IMR-90 (cell line): ENCODE data around the gene TBC1D22A. TPM values are rescaled to one million over a fixed set of nuclear protein-coding genes. Genes with fewer than 3 reads are reported as not detected.

Experiments used
- ATAC-seq: fragments of 200-7000 bp; cut with Tn5 transposase; 2 replicates; pipeline ENCODE4 v1.9.1; 2020; ENCODE audit warnings: low read depth, mild to moderate bottlenecking, moderate library complexity
- BruUV-seq: library from RNA; stranded (reverse); fragments of 400-500 nt; replicated peaks from 2 replicates; lab custom pipeline; 2021; lab: Mats Ljungman, UMichigan
- CTCF ChIA-PET: fragments of 300-600 bp; formaldehyde crosslinking; extraction: SDS; loops from one replicate; lab custom pipeline; 2021; ENCODE audit warnings: antibody characterized with exemption; lab: Yijun Ruan, JAX
- POLR2A ChIA-PET: fragments of 300-600 bp; sonication (Branson Sonifier 250); formaldehyde crosslinking; loops from one replicate; lab custom pipeline; 2022; ENCODE audit warnings: antibody characterized with exemption; ENCODE audit not compliant: unreplicated experiment; lab: Charles Lee
- DNase-seq: peaks from one replicate; pipeline ENCODE4 v3.0.0; 2013
- H2AFZ ChIP-seq: replicated peaks from 2 replicates; pipeline ENCODE3; 2013; ENCODE audit warnings: low read length, mild to moderate bottlenecking; ENCODE audit not compliant: poor library complexity
- H2AK5ac ChIP-seq: 2 replicates; pipeline ENCODE4 v1.6.1; 2013; ENCODE audit warnings: low read depth, low read length, inconsistent platforms
- H2AK9ac ChIP-seq: replicated peaks from 2 replicates; pipeline ENCODE3; 2013; ENCODE audit warnings: mild to moderate bottlenecking, low read depth, low read length, moderate library complexity; ENCODE audit not compliant: poor library complexity
- H2BK120ac ChIP-seq: 2 replicates; pipeline ENCODE4 v1.6.1; 2013; ENCODE audit warnings: low read depth, low read length, inconsistent platforms
- H2BK15ac ChIP-seq: 3 replicates; pipeline ENCODE4 v1.6.1; 2013; ENCODE audit warnings: low read depth, low read length, inconsistent platforms
- H2BK20ac ChIP-seq: 2 replicates; pipeline ENCODE4 v1.6.1; 2013; ENCODE audit warnings: low read depth, mild to moderate bottlenecking, inconsistent platforms, low read length, moderate library complexity
- H2BK5ac ChIP-seq: 2 replicates; pipeline ENCODE4 v1.6.1; 2013; ENCODE audit warnings: mild to moderate bottlenecking, low read depth, low read length, inconsistent platforms; ENCODE audit not compliant: poor library complexity, severe bottlenecking
- H3K14ac ChIP-seq: replicated peaks from 2 replicates; pipeline ENCODE4 v1.6.1; 2013; ENCODE audit warnings: low read depth, low read length, inconsistent platforms
- H3K18ac ChIP-seq: 2 replicates; pipeline ENCODE4 v1.6.1; 2013; ENCODE audit warnings: low read depth, low read length, control low read depth
- H3K23ac ChIP-seq: 2 replicates; pipeline ENCODE4 v1.6.1; 2013; ENCODE audit warnings: low read depth, low read length, inconsistent platforms
- H3K27ac ChIP-seq: 2 replicates; pipeline ENCODE4 v1.5.1; 2013; ENCODE audit warnings: mild to moderate bottlenecking, control low read depth, low read length; ENCODE audit not compliant: insufficient read depth
- H3K27me3 ChIP-seq: 2 replicates; pipeline ENCODE4 v1.6.1; 2013; ENCODE audit warnings: low read length; ENCODE audit not compliant: control insufficient read depth, insufficient read depth
- H3K36me3 ChIP-seq: 2 replicates; pipeline ENCODE4 v1.6.1; 2013; ENCODE audit warnings: low read length, mixed read lengths; ENCODE audit not compliant: control insufficient read depth, insufficient read depth
- H3K4ac ChIP-seq: 2 replicates; pipeline ENCODE4 v1.6.1; 2013; ENCODE audit warnings: low read depth, low read length, inconsistent platforms
- H3K4me1 ChIP-seq: 2 replicates; pipeline ENCODE4 v1.6.1; 2013; ENCODE audit warnings: low read length, mixed read lengths; ENCODE audit not compliant: control insufficient read depth, insufficient read depth
- H3K4me2 ChIP-seq: 2 replicates; pipeline ENCODE4 v1.6.1; 2013; ENCODE audit warnings: low read depth, mild to moderate bottlenecking, control low read depth, low read length, moderate library complexity
- H3K4me3 ChIP-seq: 2 replicates; pipeline ENCODE4 v1.5.1; 2013; ENCODE audit warnings: low read depth, mild to moderate bottlenecking, control low read depth, low read length, moderate library complexity; ENCODE audit not compliant: insufficient read depth
- H3K56ac ChIP-seq: 2 replicates; pipeline ENCODE4 v1.6.1; 2013; ENCODE audit warnings: low read length, inconsistent platforms; ENCODE audit not compliant: insufficient read depth; ENCODE audit errors: extremely low read depth
- H3K79me1 ChIP-seq, 2 experiments: 2 replicates each; pipeline ENCODE4 v1.6.1; 2013; ENCODE audit warnings: low read length in 2 of 2, inconsistent platforms in 1 of 2, low read depth in 1 of 2
- H3K9ac ChIP-seq: 2 replicates; pipeline ENCODE4 v1.6.1; 2013; ENCODE audit warnings: low read depth, low read length, control low read depth
- H3K9me1 ChIP-seq: 2 replicates; pipeline ENCODE4 v1.6.1; 2013; ENCODE audit warnings: low read length, inconsistent platforms; ENCODE audit not compliant: insufficient read depth
- H3K9me3 ChIP-seq: 2 replicates; pipeline ENCODE4 v1.6.1; 2013; ENCODE audit warnings: low read length; ENCODE audit not compliant: control insufficient read depth, insufficient read depth
- H4K20me1 ChIP-seq: 2 replicates; pipeline ENCODE4 v1.6.1; 2013; ENCODE audit warnings: low read length, inconsistent platforms; ENCODE audit not compliant: insufficient read depth
- H4K5ac ChIP-seq: 2 replicates; pipeline ENCODE4 v1.6.1; 2013; ENCODE audit warnings: mild to moderate bottlenecking, low read depth, low read length, control low read depth
- H4K8ac ChIP-seq, 2 experiments: 2 replicates each; pipeline ENCODE4 v1.6.1; 2013; ENCODE audit warnings: low read depth in 2 of 2, low read length in 2 of 2, control low read depth in 1 of 2, inconsistent platforms in 1 of 2
- H4K91ac ChIP-seq: 2 replicates; pipeline ENCODE4 v1.6.1; 2013; ENCODE audit warnings: low read depth, low read length, inconsistent platforms; ENCODE audit not compliant: insufficient read depth
- BHLHE40 ChIP-seq: fragments of 150-350 bp; IDR thresholded peaks from 2 replicates; pipeline ENCODE4 v1.6.1; 2016; ENCODE audit warnings: mild to moderate bottlenecking, low read depth, low read length
- CEBPB ChIP-seq: IDR thresholded peaks from 2 replicates; pipeline ENCODE4 v1.6.1; 2012; ENCODE audit warnings: low read depth, low read length, improper control_type of control experiment
- CHD1 ChIP-seq: IDR thresholded peaks from 2 replicates; pipeline ENCODE4 v1.6.1; 2012; ENCODE audit warnings: low read depth, low read length, improper control_type of control experiment
- FOS ChIP-seq: fragments of 150-350 bp; IDR thresholded peaks from 2 replicates; pipeline ENCODE4 v1.6.1; 2016; ENCODE audit warnings: low read depth, low read length
- MAFK ChIP-seq: IDR thresholded peaks from 2 replicates; pipeline ENCODE4 v1.6.1; 2012; ENCODE audit warnings: low read depth, low read length, improper control_type of control experiment
- MAZ ChIP-seq: IDR thresholded peaks from 2 replicates; pipeline ENCODE4 v1.6.1; 2012; ENCODE audit warnings: low read depth, mild to moderate bottlenecking, low read length, improper control_type of control experiment, moderate library complexity, borderline replicate concordance
- MXI1 ChIP-seq: IDR thresholded peaks from 2 replicates; pipeline ENCODE4 v1.6.1; 2012; ENCODE audit warnings: low read depth, mild to moderate bottlenecking, low read length, moderate library complexity, borderline replicate concordance
- NFE2L2 ChIP-seq: fragments of 150-350 bp; IDR thresholded peaks from 2 replicates; pipeline ENCODE4 v1.6.1; 2016; ENCODE audit warnings: low read depth, mild to moderate bottlenecking, low read length
- POLR2A ChIP-seq: IDR thresholded peaks from 2 replicates; pipeline ENCODE4 v1.6.1; 2012; ENCODE audit warnings: mild to moderate bottlenecking, low read depth, low read length
- RAD21 ChIP-seq: IDR thresholded peaks from 2 replicates; pipeline ENCODE4 v1.6.1; 2012; ENCODE audit warnings: low read length, improper control_type of control experiment
- RCOR1 ChIP-seq: IDR thresholded peaks from 2 replicates; pipeline ENCODE4 v1.6.1; 2012; ENCODE audit warnings: mild to moderate bottlenecking, low read length, improper control_type of control experiment; ENCODE audit not compliant: insufficient replicate concordance
- RFX5 ChIP-seq: IDR thresholded peaks from 2 replicates; pipeline ENCODE4 v1.8.0; 2012; ENCODE audit warnings: low read depth, mild to moderate bottlenecking, low read length, moderate library complexity
- SMC3 ChIP-seq: fragments of 150-350 bp; IDR thresholded peaks from 2 replicates; pipeline ENCODE4 v1.6.1; 2016; ENCODE audit warnings: low read depth, mild to moderate bottlenecking, antibody characterized with exemption, low read length, moderate library complexity
- WGBS, 2 experiments: methylation state at CpG; one replicate each; pipeline versions ENCODE4 v1.1.5 to v1.1.7; 2013; ENCODE audit warnings: missing lambda C conversion rate in 2 of 2; ENCODE audit not compliant: insufficient read length in 1 of 2; ENCODE audit errors: extremely low coverage in 2 of 2; 5-methylcytosine and 5-hydroxymethylcytosine counted together
- dilution Hi-C: fragments of 300-500 bp; cut with HindIII; formaldehyde crosslinking; loops from one replicate; pipeline ENCODE4 v1.14.3; 2018; ENCODE audit warnings: low sequenced_read_pairs; ENCODE audit not compliant: unreplicated experiment
- in situ Hi-C: fragments of 300-500 bp; cut with MboI; formaldehyde crosslinking; loops from 3 replicates; pipeline ENCODE4 v1.14.3; 2019; ENCODE audit warnings: low sequenced_read_pairs, inconsistent platforms, mixed read lengths
- intact Hi-C: fragments of 100-400 bp; cut with micrococcal nuclease; formaldehyde crosslinking; loops from 2 replicates; pipeline ENCODE4 v1.10.0; 2022
- polyA plus RNA-seq, 3 experiments: library from polyadenylated mRNA; depleted of rRNA; stranded (reverse); fragments of >200 nt; gene quantifications; 2 replicates each; pipeline ENCODE4 v1.2.3, GENCODE V29; 2012; ENCODE audit warnings: low replicate concordance in 1 of 3
- total RNA-seq: library from RNA; depleted of rRNA; stranded (reverse); fragments of >200 nt; gene quantifications from 2 replicates; pipeline ENCODE4 v1.2.3, GENCODE V29; 2012
- TF ChIP-seq, protein P1 (sequence below): conservative IDR thresholded peaks from 2 replicates; pipeline ENCODE4 v1.5.1; 2012; ENCODE audit warnings: mild to moderate bottlenecking, low read depth, low read length, improper control_type of control experiment
- TF ChIP-seq, protein P2 (sequence below): fragments of 150-350 bp; IDR thresholded peaks from 2 replicates; pipeline ENCODE4 v1.6.1; 2016; ENCODE audit warnings: low read depth, mild to moderate bottlenecking, low read length, moderate library complexity, borderline replicate concordance
- TF ChIP-seq, protein P3 (sequence below): fragments of 150-350 bp; IDR thresholded peaks from 2 replicates; pipeline ENCODE4 v1.6.1; 2017; ENCODE audit warnings: mild to moderate bottlenecking, antibody characterized with exemption, low read length, low read depth

The TBC1D22A gene
- total and polyA plus RNA-seq, 2 of the 4 experiments (the other 2 are of a cell fraction), result 9.0 to 16.7 TPM

DNA sequence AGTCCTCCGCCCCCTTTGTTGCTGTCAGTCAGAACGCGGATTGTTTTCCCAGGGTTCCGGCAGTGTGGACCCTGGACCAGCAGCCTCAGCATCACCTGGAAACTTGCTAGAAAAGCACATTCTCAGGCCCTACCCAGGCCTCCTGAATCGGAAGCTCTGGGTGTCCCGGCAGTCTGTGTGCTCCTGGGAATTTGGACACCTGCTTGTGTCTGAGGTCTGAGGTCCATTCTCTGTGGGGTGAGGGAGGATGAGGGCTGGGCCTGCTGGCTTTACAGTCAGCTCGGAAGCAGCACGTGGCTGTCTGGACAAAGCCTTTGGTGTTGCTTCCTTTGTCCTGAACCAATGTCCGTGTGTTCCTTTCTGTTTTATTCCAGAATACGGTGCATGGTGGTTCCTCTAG, 299.7 kb downstream of the TBC1D22A start:
- no peak overlapping the region for H3K14ac ChIP-seq
- ATAC-seq, result no peak

More for the DNA sequence above, 299.7 kb downstream of the TBC1D22A start:
- Histone ChIP-seq H3K27ac (no peak overlapping the region), H3K36me3 (peaks cover 10% of the 10 kb centered on the region), H3K18ac (no peak overlapping the region), H3K4me3 (no peak overlapping the region), H4K20me1 (no peaks in the 10 kb centered on the region; the same call in 1 of the 2 replicates), H3K27me3 (no peaks in the 10 kb centered on the region), H2BK5ac (no peak overlapping the region), H2BK120ac (no peak overlapping the region), H2AFZ (no peak overlapping the region), H2AK9ac (no peak overlapping the region), H2BK15ac (no peak overlapping the region), H3K23ac (no peak overlapping the region), H4K91ac (no peak overlapping the region), H3K9me1 (peaks cover 8% of the 10 kb centered on the region; the same call in 1 of the 2 replicates), H3K4me2 (no peak overlapping the region), H3K9me3 (no peaks in the 10 kb centered on the region), H3K9ac (no peak overlapping the region), H3K4me1 (no peaks in the 10 kb centered on the region), H2AK5ac (no peak overlapping the region), H4K5ac (no peak overlapping the region), H4K8ac (no peak overlapping the region), H3K79me1 (0 out of 4 replicates have a peak, but pooled peaks cover 0 to 3% of the 10 kb centered on the region in 2 experiments), H3K4ac (no peak overlapping the region), H3K56ac (no peak overlapping the region), H2BK20ac (no peak overlapping the region)
- intact Hi-C loops (no loop called here), in situ Hi-C loops (no loop called here), dilution Hi-C loops (no loop called here)
- ChIA-PET POLR2A (no interaction called here), CTCF (no interaction called here)
- WGBS, 2 experiments, result 83% methylated on average over 1 of the region's 10 CpGs; no CpG with 5 or more reads in 1 of the 2 experiments
- TF ChIP-seq, protein P1, sequence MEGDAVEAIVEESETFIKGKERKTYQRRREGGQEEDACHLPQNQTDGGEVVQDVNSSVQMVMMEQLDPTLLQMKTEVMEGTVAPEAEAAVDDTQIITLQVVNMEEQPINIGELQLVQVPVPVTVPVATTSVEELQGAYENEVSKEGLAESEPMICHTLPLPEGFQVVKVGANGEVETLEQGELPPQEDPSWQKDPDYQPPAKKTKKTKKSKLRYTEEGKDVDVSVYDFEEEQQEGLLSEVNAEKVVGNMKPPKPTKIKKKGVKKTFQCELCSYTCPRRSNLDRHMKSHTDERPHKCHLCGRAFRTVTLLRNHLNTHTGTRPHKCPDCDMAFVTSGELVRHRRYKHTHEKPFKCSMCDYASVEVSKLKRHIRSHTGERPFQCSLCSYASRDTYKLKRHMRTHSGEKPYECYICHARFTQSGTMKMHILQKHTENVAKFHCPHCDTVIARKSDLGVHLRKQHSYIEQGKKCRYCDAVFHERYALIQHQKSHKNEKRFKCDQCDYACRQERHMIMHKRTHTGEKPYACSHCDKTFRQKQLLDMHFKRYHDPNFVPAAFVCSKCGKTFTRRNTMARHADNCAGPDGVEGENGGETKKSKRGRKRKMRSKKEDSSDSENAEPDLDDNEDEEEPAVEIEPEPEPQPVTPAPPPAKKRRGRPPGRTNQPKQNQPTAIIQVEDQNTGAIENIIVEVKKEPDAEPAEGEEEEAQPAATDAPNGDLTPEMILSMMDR, result no peak
- no peak for TF ChIP-seq SMC3
- TF ChIP-seq BHLHE40, result no peak
- TF ChIP-seq MAZ, result no peak
- no peak for TF ChIP-seq CHD1
- no peak for TF ChIP-seq POLR2A
- TF ChIP-seq, protein P2, sequence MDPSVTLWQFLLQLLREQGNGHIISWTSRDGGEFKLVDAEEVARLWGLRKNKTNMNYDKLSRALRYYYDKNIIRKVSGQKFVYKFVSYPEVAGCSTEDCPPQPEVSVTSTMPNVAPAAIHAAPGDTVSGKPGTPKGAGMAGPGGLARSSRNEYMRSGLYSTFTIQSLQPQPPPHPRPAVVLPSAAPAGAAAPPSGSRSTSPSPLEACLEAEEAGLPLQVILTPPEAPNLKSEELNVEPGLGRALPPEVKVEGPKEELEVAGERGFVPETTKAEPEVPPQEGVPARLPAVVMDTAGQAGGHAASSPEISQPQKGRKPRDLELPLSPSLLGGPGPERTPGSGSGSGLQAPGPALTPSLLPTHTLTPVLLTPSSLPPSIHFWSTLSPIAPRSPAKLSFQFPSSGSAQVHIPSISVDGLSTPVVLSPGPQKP, result no peak
- no peak for TF ChIP-seq RCOR1
- no peak for TF ChIP-seq MXI1
- TF ChIP-seq FOS, result no peak
- TF ChIP-seq MAFK, result no peak
- TF ChIP-seq CEBPB, result no peak
- TF ChIP-seq NFE2L2, result no peak
- TF ChIP-seq, protein P3, sequence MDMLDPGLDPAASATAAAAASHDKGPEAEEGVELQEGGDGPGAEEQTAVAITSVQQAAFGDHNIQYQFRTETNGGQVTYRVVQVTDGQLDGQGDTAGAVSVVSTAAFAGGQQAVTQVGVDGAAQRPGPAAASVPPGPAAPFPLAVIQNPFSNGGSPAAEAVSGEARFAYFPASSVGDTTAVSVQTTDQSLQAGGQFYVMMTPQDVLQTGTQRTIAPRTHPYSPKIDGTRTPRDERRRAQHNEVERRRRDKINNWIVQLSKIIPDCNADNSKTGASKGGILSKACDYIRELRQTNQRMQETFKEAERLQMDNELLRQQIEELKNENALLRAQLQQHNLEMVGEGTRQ, result no peak
- no peak for TF ChIP-seq RAD21
- TF ChIP-seq RFX5, result no peak
- DNase-seq, result no peak
- BruUV-seq, result no TSS peak
